Tibial artery (tissue), 4 donors: ENCODE measurements around the gene PHKG2.

Experiments
- DNase-seq, 2 donors: peaks; one replicate each; pipeline ENCODE4 v3.0.0-alpha.2; 2019
- H3K27ac ChIP-seq, 2 donors: fragments of 200-600 bp; sonication (generic) in 1 of 2; 1 replicate in 1 of 2; 2 replicates in 1 of 2; pipeline ENCODE4 v1.5.1; 2018 to 2019; ENCODE audit warnings: mild to moderate bottlenecking in 1 of 2
- H3K27me3 ChIP-seq, 2 donors: fragments of 200-600 bp; sonication (generic) in 1 of 2; one replicate each; pipeline versions ENCODE4 v1.5.1 to v1.6.0; 2016 to 2019
- H3K36me3 ChIP-seq, 3 donors: fragments of 200-600 bp; sonication (generic) in 2 of 3; one replicate each; pipeline ENCODE4 v1.5.1; 2016 to 2019; ENCODE audit warnings: mild to moderate bottlenecking in 2 of 3
- H3K4me1 ChIP-seq, 4 donors: fragments of 200-600 bp; sonication (generic) in 2 of 4; 1 replicate in 3 of 4; 2 replicates in 1 of 4; pipeline ENCODE4 v1.5.1; 2016 to 2019
- H3K4me3 ChIP-seq, 2 donors: fragments of 200-600 bp; sonication (generic) in 1 of 2; 1 replicate in 1 of 2; 2 replicates in 1 of 2; pipeline ENCODE4 v1.5.1; 2018 to 2019; ENCODE audit warnings: mild to moderate bottlenecking in 2 of 2
- H3K9me3 ChIP-seq, 3 donors: fragments of 200-600 bp; sonication (generic) in 1 of 3; one replicate each; pipeline ENCODE4 v1.5.1; 2016 to 2019
- CTCF ChIP-seq, 2 experiments: fragments of 200-600 bp in 1 of 2; fragments of 450-650 bp in 1 of 2; IDR thresholded peaks; one replicate each; pipeline ENCODE4 v1.5.1; 2017 to 2019; ENCODE audit warnings: antibody characterized with exemption in 2 of 2, mild to moderate bottlenecking in 1 of 2, moderate library complexity in 1 of 2
- intact Hi-C: fragments of 100-400 bp; cut with DNase I; formaldehyde crosslinking; loops from one replicate; pipeline ENCODE4 v1.15.0; 2023; ENCODE audit warnings: low total_unique reads

Gene PHKG2

GRCh38 chr16:30753596-30753995, 5.4 kb downstream of the PHKG2 start:
- no peak for TF ChIP-seq CTCF (IDR thresholded peaks at IDR 0.05)
- no peaks in the 10 kb centered on the region for H3K27me3 ChIP-seq
- H3K36me3 ChIP-seq, result peaks cover 14 to 75% (median 26%) of the 10 kb centered on the region in 3 donors
- no peaks in the 10 kb centered on the region for H3K9me3 ChIP-seq
- H3K4me1 ChIP-seq, result peaks cover 0 to 11% (median 3%) of the 10 kb centered on the region in 4 donors
- no peak overlapping the region for H3K27ac ChIP-seq
- intact Hi-C loops, result no loop called here
- H3K4me3 ChIP-seq, result no peak overlapping the region
- no peak for DNase-seq

- intact Hi-C loops, result no loop called here
- no peaks in the 10 kb centered on the region for H3K27me3 ChIP-seq
- H3K4me1 ChIP-seq, result peaks cover 3 to 9% (median 5%) of the 10 kb centered on the region in 4 donors
- H3K4me3 ChIP-seq, result no peak overlapping the region
- TF ChIP-seq CTCF (IDR thresholded peaks at IDR 0.05), result no peak
- H3K27ac ChIP-seq, result no peak overlapping the region
- H3K9me3 ChIP-seq, result no peaks in the 10 kb centered on the region
- no peak for DNase-seq
- peaks cover 13 to 84% (median 22%) of the 10 kb centered on the region in 3 donors for H3K36me3 ChIP-seq
These were observed 7.9 kb downstream of the PHKG2 start for GRCh38 chr16:30755955-30756780.

- Histone ChIP-seq H3K4me1 (peaks cover 5 to 11% (median 8%) of the 10 kb centered on the region in 4 donors), H3K27me3 (no peaks in the 10 kb centered on the region), H3K36me3 (peaks cover 8 to 79% (median 17%) of the 10 kb centered on the region in 3 donors), H3K27ac (no peak overlapping the region), H3K4me3 (no peak overlapping the region), H3K9me3 (no peaks in the 10 kb centered on the region)
- no peak for DNase-seq
- no peak for TF ChIP-seq CTCF (IDR thresholded peaks at IDR 0.05)
- intact Hi-C loops, result no loop called here
These were observed 8.5 kb downstream of the PHKG2 start for GRCh38 chr16:30756781-30757100.

- peaks cover 5 to 11% (median 8%) of the 10 kb centered on the region in 4 donors for H3K4me1 ChIP-seq
- no peak overlapping the region for H3K27ac ChIP-seq
- intact Hi-C loops, result no loop called here
- no peak overlapping the region for H3K4me3 ChIP-seq
- TF ChIP-seq CTCF (IDR thresholded peaks at IDR 0.05), result no peak
- peaks cover 8 to 73% (median 17%) of the 10 kb centered on the region in 3 donors for H3K36me3 ChIP-seq
- H3K27me3 ChIP-seq, result no peaks in the 10 kb centered on the region
- no peak for DNase-seq
- H3K9me3 ChIP-seq, result no peaks in the 10 kb centered on the region
These were observed 9.1 kb downstream of the PHKG2 start for GRCh38 chr16:30757316-30757715.

GRCh38 chr16:30758988-30759491, 10.8 kb downstream of the PHKG2 start:
- peaks cover 10 to 67% (median 17%) of the 10 kb centered on the region in 3 donors for H3K36me3 ChIP-seq
- no peak for DNase-seq
- H3K4me1 ChIP-seq, result peaks cover 5 to 28% (median 24%) of the 10 kb centered on the region in 4 donors
- no peaks in the 10 kb centered on the region for H3K27me3 ChIP-seq
- no peak for TF ChIP-seq CTCF (IDR thresholded peaks at IDR 0.05)
- no peaks in the 10 kb centered on the region for H3K9me3 ChIP-seq
- intact Hi-C loops, result no loop called here
- H3K4me3 ChIP-seq, result no peak overlapping the region
- no peak overlapping the region for H3K27ac ChIP-seq
